HCT116 (cell line): ENCODE measurements around the gene MEDAG. TPM values are rescaled to one million over a fixed set of nuclear protein-coding genes. Genes with fewer than 3 reads are reported as not detected.

Experiments used
- ATAC-seq: fragments of 200-7000 bp; cut with Tn5 transposase; 2 replicates; pipeline ENCODE4 v1.9.1; 2020; ENCODE audit warnings: mild to moderate bottlenecking, moderate library complexity
- BruUV-seq: library from RNA; stranded (reverse); fragments of 400-500 nt; replicated peaks from 2 replicates; lab custom pipeline; 2021; lab: Mats Ljungman, UMichigan
- CTCF ChIA-PET: fragments of 300-600 bp; sonication (Branson Sonifier 250); formaldehyde crosslinking; loops from one replicate; lab custom pipeline; 2021; ENCODE audit warnings: antibody characterized with exemption; lab: Charles Lee
- POLR2A ChIA-PET: fragments of 300-600, 350-600 bp; sonication (Branson Sonifier 250); formaldehyde crosslinking; loops from one replicate; lab custom pipeline; 2021; ENCODE audit warnings: antibody characterized with exemption; lab: Charles Lee
- RAD21 ChIA-PET, 2 experiments: fragments of 300-600 bp; sonication (Branson Sonifier 250); formaldehyde crosslinking; loops; one replicate each; lab custom pipeline; 2023; ENCODE audit warnings: low total read pairs in 2 of 2; ENCODE audit not compliant: uncharacterized antibody in 2 of 2, unreplicated experiment in 2 of 2, low non-redundant PET in 1 of 2; lab: Charles Lee
- DNase-seq: peaks from one replicate; pipeline ENCODE4 v3.0.0-alpha.2; 2010; ENCODE audit warnings: low read depth, low spot score
- H2AFZ ChIP-seq: fragments of 200-600 bp; shearing (Covaris generic), sonication (generic); 2 replicates; pipeline ENCODE4 v1.6.1; 2017; ENCODE audit warnings: low read depth, mixed run types, mixed read lengths, antibody characterized with exemption, low read length; ENCODE audit not compliant: poor library complexity, severe bottlenecking
- H3K27ac ChIP-seq: 2 replicates; pipeline ENCODE4 v1.5.1; 2012; ENCODE audit warnings: low read depth, low read length
- H3K27me3 ChIP-seq: fragments of 200-600 bp; sonication (generic); 2 replicates; pipeline ENCODE4 v1.6.1; 2016; ENCODE audit warnings: mixed run types, low read length, mixed read lengths; ENCODE audit not compliant: insufficient read depth
- H3K36me3 ChIP-seq, 2 experiments: fragments of 200-500 bp in 1 of 2; fragments of 200-600 bp in 1 of 2; sonication (Bioruptor generic) in 1 of 2; sonication (generic) in 1 of 2; 2 replicates each; pipeline versions ENCODE4 v1.5.1 to v1.6.1; 2014 to 2016; ENCODE audit warnings: low read length in 2 of 2, inconsistent platforms in 1 of 2, mixed read lengths in 1 of 2, mixed run types in 1 of 2; ENCODE audit not compliant: insufficient read depth in 2 of 2, control insufficient read depth in 1 of 2
- H3K4me1 ChIP-seq, 2 experiments: fragments of 200-600 bp in 1 of 2; sonication (generic) in 1 of 2; 2 replicates each; pipeline versions ENCODE4 v1.5.1 to v1.6.1; 2012 to 2017; ENCODE audit warnings: low read length in 2 of 2, inconsistent platforms in 1 of 2, mild to moderate bottlenecking in 1 of 2, mixed read lengths in 1 of 2, mixed run types in 1 of 2, moderate library complexity in 1 of 2; ENCODE audit not compliant: insufficient read depth in 2 of 2, control insufficient read depth in 1 of 2
- H3K4me2 ChIP-seq: fragments of 200-600 bp; sonication (generic); 2 replicates; pipeline ENCODE4 v1.6.1; 2017; ENCODE audit warnings: mixed run types, low read length, mixed read lengths
- H3K4me3 ChIP-seq, 2 experiments: fragments of 200-600 bp in 1 of 2; sonication (generic) in 1 of 2; replicated peaks in 1 of 2; 2 replicates each; pipeline ENCODE4 v1.5.1; 2011 to 2016; ENCODE audit warnings: low read length in 2 of 2, control low read depth in 1 of 2, low read depth in 1 of 2, mild to moderate bottlenecking in 1 of 2, mixed read lengths in 1 of 2, mixed run types in 1 of 2
- H3K79me2 ChIP-seq: fragments of 200-600 bp; sonication (generic); 2 replicates; pipeline ENCODE4 v1.6.1; 2017; ENCODE audit warnings: mild to moderate bottlenecking, mixed run types, low read length, moderate library complexity, mixed read lengths; ENCODE audit not compliant: insufficient read depth
- H3K9ac ChIP-seq: fragments of 200-600 bp; sonication (generic); 2 replicates; pipeline ENCODE4 v1.6.1; 2016; ENCODE audit warnings: low read length, mixed read lengths
- H3K9me2 ChIP-seq: fragments of 200-600 bp; sonication (generic), shearing (Covaris generic); 2 replicates; pipeline ENCODE4 v1.6.1; 2017; ENCODE audit warnings: mixed run types, mild to moderate bottlenecking, moderate library complexity; ENCODE audit not compliant: insufficient read depth
- H3K9me3 ChIP-seq, 2 experiments: fragments of 200-500 bp in 1 of 2; fragments of 200-600 bp in 1 of 2; sonication (Bioruptor generic) in 1 of 2; sonication (generic) in 1 of 2; 2 replicates each; pipeline ENCODE4 v1.6.1; 2014 to 2017; ENCODE audit warnings: low read length in 2 of 2, mixed read lengths in 2 of 2, inconsistent platforms in 1 of 2, low read depth in 1 of 2, mild to moderate bottlenecking in 1 of 2, mixed run types in 1 of 2, moderate library complexity in 1 of 2; ENCODE audit not compliant: control insufficient read depth in 1 of 2, insufficient read depth in 1 of 2
- H4K20me1 ChIP-seq: fragments of 200-600 bp; sonication (generic), shearing (Covaris generic); 2 replicates; pipeline ENCODE4 v1.6.1; 2017; ENCODE audit warnings: mixed run types, mild to moderate bottlenecking, moderate library complexity; ENCODE audit not compliant: insufficient read depth
- ATF3 ChIP-seq: IDR thresholded peaks from 2 replicates; pipeline ENCODE4 v1.6.1; 2012
- CBX3 ChIP-seq: IDR thresholded peaks from 2 replicates; pipeline ENCODE4 v1.6.1; 2012; ENCODE audit warnings: low read depth
- CEBPB ChIP-seq: IDR thresholded peaks from 2 replicates; pipeline ENCODE4 v1.6.1; 2012; ENCODE audit warnings: low read depth
- CTCF ChIP-seq, 3 experiments: fragments of 200-600 bp in 1 of 3; sonication (generic) in 1 of 3; IDR thresholded peaks in 2 of 3; conservative IDR thresholded peaks in 1 of 3; 2 replicates each; pipeline ENCODE4 v1.5.1; 2012 to 2017; ENCODE audit warnings: low read depth in 2 of 3, low read length in 2 of 3, antibody characterized with exemption in 1 of 3, borderline replicate concordance in 1 of 3, control low read depth in 1 of 3, mild to moderate bottlenecking in 1 of 3, mixed read lengths in 1 of 3, mixed run types in 1 of 3, moderate library complexity in 1 of 3; ENCODE audit not compliant: insufficient read depth in 1 of 3
- EGR1 ChIP-seq: IDR thresholded peaks from 2 replicates; pipeline ENCODE4 v1.6.1; 2012; ENCODE audit warnings: low read depth
- ELF1 ChIP-seq: IDR thresholded peaks from 2 replicates; pipeline ENCODE4 v1.6.1; 2012; ENCODE audit warnings: low read depth, borderline replicate concordance
- EZH2 ChIP-seq: fragments of 200-600 bp; sonication (generic); IDR thresholded peaks from 2 replicates; pipeline ENCODE4 v1.6.1; 2017; ENCODE audit warnings: antibody characterized with exemption, mixed run types
- JUND ChIP-seq: IDR thresholded peaks from 2 replicates; pipeline ENCODE4 v1.6.1; 2012
- POLR2A ChIP-seq: IDR thresholded peaks from 2 replicates; pipeline ENCODE4 v1.7.0; 2011; ENCODE audit warnings: borderline replicate concordance; ENCODE audit not compliant: insufficient read depth, insufficient read length; ENCODE audit errors: extremely low read depth
- RAD21 ChIP-seq: IDR thresholded peaks from 2 replicates; pipeline ENCODE4 v1.6.1; 2012; ENCODE audit warnings: low read depth, mild to moderate bottlenecking
- SIN3A ChIP-seq: IDR thresholded peaks from 2 replicates; pipeline ENCODE4 v1.6.1; 2012; ENCODE audit warnings: low read depth
- SRF ChIP-seq: IDR thresholded peaks from 2 replicates; pipeline ENCODE4 v1.6.1; 2012; ENCODE audit warnings: low read depth
- TCF7L2 ChIP-seq: IDR thresholded peaks from 2 replicates; pipeline ENCODE4 v1.7.0; 2011; ENCODE audit warnings: borderline replicate concordance, inconsistent platforms; ENCODE audit not compliant: insufficient read depth, insufficient read length; ENCODE audit errors: extremely low read depth
- YY1 ChIP-seq: IDR thresholded peaks from 2 replicates; pipeline ENCODE4 v1.6.1; 2011; ENCODE audit warnings: low read length, low read depth, moderate library complexity, mild to moderate bottlenecking; ENCODE audit not compliant: insufficient replicate concordance; ENCODE audit errors: extremely low read depth
- ZFX ChIP-seq: fragments of 450-650 bp; IDR thresholded peaks from 2 replicates; pipeline ENCODE4 v1.6.1; 2017
- ZNF274 ChIP-seq: fragments of 200-500 bp; sonication (Bioruptor generic); IDR thresholded peaks from 2 replicates; pipeline ENCODE4 v1.6.1; 2014; ENCODE audit warnings: mild to moderate bottlenecking, low read depth, low read length, inconsistent platforms
- intact Hi-C: fragments of 100-400 bp; cut with micrococcal nuclease; formaldehyde crosslinking; loops from 2 replicates; pipeline ENCODE4 v1.10.0; 2022
- total RNA-seq: library from RNA; stranded (reverse); gene quantifications from one replicate; pipeline ENCODE4 v1.2.1, GENCODE V29; 2021; ENCODE audit not compliant: unreplicated experiment
- TF ChIP-seq, protein P1 (sequence below): IDR thresholded peaks from 2 replicates; pipeline ENCODE4 v1.6.1; 2012; ENCODE audit warnings: low read depth
- TF ChIP-seq, protein P2 (sequence below): IDR thresholded peaks from 2 replicates; pipeline ENCODE4 v1.6.1; 2012

MEDAG gene
- total RNA-seq, 1 experiment from 2014 or later: not detected

GRCh38 chr13:30907121-30907861 is 1.2 kb downstream of the MEDAG start (continued):
- TF ChIP-seq, protein P1, sequence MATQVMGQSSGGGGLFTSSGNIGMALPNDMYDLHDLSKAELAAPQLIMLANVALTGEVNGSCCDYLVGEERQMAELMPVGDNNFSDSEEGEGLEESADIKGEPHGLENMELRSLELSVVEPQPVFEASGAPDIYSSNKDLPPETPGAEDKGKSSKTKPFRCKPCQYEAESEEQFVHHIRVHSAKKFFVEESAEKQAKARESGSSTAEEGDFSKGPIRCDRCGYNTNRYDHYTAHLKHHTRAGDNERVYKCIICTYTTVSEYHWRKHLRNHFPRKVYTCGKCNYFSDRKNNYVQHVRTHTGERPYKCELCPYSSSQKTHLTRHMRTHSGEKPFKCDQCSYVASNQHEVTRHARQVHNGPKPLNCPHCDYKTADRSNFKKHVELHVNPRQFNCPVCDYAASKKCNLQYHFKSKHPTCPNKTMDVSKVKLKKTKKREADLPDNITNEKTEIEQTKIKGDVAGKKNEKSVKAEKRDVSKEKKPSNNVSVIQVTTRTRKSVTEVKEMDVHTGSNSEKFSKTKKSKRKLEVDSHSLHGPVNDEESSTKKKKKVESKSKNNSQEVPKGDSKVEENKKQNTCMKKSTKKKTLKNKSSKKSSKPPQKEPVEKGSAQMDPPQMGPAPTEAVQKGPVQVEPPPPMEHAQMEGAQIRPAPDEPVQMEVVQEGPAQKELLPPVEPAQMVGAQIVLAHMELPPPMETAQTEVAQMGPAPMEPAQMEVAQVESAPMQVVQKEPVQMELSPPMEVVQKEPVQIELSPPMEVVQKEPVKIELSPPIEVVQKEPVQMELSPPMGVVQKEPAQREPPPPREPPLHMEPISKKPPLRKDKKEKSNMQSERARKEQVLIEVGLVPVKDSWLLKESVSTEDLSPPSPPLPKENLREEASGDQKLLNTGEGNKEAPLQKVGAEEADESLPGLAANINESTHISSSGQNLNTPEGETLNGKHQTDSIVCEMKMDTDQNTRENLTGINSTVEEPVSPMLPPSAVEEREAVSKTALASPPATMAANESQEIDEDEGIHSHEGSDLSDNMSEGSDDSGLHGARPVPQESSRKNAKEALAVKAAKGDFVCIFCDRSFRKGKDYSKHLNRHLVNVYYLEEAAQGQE: no peak
- no peak for TF ChIP-seq ZFX

GRCh38 chr13:30908416-30908980 is 2.4 kb downstream of the MEDAG start:
- CTCF ChIA-PET: interaction anchor here (0.5 to 1.5 kb wide), 3 partner anchors 16 to 136 kb away, joined by 3 read pairs; no protein-coding TSS in a partner anchor
- RAD21 ChIA-PET: no interaction called here
- Histone ChIP-seq H4K20me1 (no peaks in the 10 kb centered on the region), H3K79me2 (no peaks in the 10 kb centered on the region), H2AFZ (no peak overlapping the region), H3K4me1 (no peaks in the 10 kb centered on the region), H3K9me3 (no peaks in the 10 kb centered on the region), H3K27ac (no peak overlapping the region), H3K4me3 (no peak overlapping the region), H3K36me3 (no peaks in the 10 kb centered on the region), H3K9ac (no peak overlapping the region), H3K9me2 (no peaks in the 10 kb centered on the region), H3K4me2 (no peak overlapping the region), H3K27me3 (peaks cover 19% of the 10 kb centered on the region)
- ATAC-seq (no peak), DNase-seq (no peak)
- POLR2A ChIA-PET: no interaction called here
- TF ChIP-seq RAD21 (no peak), ZNF274 (no peak), TCF7L2 (no peak), EZH2 (no peak), SRF (no peak), EGR1 (no peak), POLR2A (no peak), JUND (no peak), ZFX (no peak), CBX3 (no peak), YY1 (no peak), SIN3A (no peak), CEBPB (no peak), CTCF (IDR thresholded peaks at IDR 0.05 in 2 of 3, conservative IDR thresholded peaks at IDR 0.05 in 1 of 3; ENCODE audit: borderline replicate concordance in 1 of 3, insufficient read depth in 1 of 3, low read depth in 2 of 3, low read length in 2 of 3) (no peak), ELF1 (no peak), ATF3 (no peak)
- TF ChIP-seq, protein P2, sequence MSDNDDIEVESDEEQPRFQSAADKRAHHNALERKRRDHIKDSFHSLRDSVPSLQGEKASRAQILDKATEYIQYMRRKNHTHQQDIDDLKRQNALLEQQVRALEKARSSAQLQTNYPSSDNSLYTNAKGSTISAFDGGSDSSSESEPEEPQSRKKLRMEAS: no peak
- intact Hi-C loops: no loop called here
- no TSS peak for BruUV-seq
